GM19351 (cell line): ENCODE measurements around the gene CHST3.

Experiments
- ATAC-seq: cut with Tn5 transposase; IDR thresholded peaks from one replicate; pipeline ENCODE4 v1.9.1; 2021; ENCODE audit warnings: mild to moderate bottlenecking, moderate library complexity; ENCODE audit not compliant: unreplicated experiment

Gene CHST3

DNA sequence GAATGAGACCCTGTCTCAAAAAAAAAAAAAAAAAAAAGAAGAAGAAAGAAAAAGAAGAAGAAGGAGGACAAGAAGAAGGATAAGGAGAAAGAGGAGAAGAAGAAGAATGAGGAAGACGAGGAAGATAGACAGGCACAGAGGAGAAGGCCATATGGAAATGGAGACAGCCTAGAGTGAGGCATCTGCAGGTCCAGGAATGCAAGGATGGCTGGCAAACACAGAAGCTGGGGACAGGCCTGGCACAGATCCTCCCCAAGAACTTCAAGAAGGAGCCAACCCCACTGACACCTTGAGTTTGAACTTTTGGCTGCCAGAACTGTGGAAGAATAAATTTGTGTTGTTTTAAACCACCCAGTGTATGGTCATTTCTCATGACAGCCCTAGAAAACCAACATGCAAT is 85.3 kb downstream of the CHST3 start:
- no peak for ATAC-seq

DNA sequence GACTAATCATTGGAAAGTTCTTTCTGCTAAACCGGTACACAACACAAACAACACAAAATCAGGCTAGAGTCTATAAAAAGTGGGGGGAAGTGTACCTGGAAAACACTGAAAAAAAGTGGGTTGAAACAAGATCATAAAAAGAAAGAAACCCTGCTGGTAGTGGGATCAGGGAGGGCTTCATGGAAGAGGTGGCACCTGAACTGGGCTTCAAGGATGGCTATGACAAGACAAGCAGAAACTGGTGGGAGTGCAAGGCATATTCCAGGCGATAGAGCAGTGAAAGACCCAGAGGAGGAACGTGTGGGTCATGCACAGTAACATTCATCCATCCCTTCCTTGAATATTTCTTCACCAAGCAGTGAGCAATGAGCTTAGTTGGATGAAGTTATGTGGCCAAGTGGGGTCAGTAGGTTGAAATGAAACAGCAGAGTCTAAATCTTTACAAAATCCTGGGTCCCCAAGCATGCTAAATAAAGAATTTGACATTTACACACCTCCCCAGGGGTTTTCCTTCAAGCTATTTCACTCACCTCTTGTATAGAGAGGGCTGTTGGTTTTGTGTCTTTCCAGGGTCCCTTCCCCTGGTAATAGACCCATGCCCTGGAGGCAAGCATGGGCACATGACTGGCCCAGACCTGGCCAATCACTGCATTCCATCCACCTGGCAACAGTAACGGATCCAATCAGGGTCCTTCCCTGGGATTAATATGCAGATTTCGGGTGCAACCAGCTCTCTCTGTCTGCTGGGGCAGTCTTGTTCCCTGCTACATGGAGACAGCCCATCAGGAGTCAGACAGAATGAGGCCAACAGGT is 86.0 kb downstream of the CHST3 start:
- ATAC-seq: no peak

DNA sequence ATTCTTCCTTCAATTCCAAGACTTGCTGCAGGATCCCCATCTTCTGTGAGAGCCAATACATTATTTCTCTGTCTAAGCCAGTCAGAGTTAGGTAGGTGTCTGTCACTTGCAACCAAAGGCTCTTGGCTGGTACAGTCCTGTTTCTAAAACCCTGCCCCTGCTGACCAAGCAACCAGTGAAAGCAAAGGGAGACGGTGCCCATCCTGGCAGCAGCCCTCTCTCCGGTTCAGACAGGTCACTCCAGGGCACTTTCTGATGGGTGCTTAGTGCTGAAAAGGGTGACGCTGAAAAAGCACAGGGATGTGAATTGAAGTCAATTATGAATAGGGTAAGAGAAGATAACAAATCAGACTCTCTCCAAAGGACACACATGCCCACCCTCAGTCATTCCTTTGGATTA is 86.7 kb downstream of the CHST3 start:
- no peak for ATAC-seq

DNA sequence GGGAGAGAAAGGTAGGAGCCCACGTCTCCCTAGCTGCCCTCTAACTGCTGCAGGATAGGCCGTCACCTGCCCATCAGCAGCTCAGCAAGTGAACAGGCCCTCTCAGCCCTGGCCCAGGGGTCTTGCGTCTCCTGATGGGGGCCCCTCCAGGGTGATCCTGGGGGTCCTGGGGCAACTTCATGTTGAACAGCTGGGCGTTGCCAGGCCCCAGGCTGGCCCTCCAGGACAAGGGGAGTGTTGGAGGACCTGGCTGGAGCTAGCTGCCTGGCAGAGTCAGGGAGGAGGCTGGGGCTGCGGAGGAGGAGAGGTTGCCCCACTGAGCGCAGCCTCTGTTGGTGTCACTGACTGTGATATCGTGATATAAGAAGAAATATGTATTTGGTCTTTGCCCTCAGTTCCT is 89.5 kb downstream of the CHST3 start:
- no peak for ATAC-seq

DNA sequence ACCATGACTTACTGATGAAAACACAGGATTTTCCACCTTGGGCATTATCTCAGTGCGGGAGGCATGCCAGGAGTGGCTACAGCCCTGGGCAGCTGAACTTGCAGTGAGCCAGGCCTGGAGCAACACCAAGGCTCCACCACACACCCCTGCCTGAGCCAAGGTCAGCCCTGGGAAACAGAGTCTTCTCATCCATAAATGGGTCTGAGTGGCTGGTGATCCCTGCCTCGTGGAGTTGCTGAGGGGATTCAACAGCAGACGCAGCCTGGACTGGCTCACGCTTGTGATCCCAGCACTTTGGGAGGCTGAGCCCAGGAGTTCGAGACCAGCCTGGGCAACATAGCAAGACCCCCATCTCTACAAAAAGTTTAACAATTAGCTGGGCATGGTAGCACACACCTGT is 91.9 kb downstream of the CHST3 start:
- ATAC-seq: no peak

DNA sequence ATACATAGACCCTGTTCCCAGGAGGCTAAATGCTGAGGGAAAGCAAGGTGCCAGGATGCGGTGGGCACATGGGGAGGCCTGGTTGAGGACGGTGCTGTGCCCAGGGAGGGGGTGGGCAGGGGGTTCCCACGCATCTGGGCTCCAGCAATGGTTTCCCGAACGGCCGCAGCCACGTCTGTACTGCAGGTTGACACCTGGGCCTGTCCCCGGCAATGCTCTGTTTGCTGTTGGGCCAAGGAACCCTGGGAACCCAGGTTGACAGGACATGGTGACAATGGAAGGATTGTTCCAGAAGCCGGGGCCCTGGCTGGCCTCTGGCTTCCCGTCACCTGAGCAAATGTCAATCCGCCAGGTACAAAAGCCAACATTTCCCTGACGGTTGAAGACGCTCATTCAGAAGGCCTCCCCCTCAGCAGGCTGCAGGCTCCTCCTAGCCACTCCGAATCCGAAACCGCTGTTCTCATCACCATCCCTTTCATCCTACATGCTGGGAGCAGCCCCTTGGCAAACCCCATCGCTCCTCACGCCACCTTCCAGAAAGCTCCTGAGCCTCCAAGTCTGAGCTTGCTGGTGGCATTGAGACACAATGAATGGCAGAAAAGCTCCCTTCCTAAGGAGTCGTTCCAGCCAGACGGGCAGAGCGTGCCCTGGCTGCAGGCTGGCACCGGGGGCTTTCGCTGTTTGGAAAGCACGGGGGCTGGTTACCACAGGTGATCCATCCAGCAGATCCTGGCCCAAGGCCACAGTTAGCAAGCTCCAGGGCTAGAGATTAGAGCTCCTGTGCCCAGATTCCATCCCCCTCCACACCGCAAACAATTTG is 92.9 kb downstream of the CHST3 start:
- ATAC-seq: no peak

DNA sequence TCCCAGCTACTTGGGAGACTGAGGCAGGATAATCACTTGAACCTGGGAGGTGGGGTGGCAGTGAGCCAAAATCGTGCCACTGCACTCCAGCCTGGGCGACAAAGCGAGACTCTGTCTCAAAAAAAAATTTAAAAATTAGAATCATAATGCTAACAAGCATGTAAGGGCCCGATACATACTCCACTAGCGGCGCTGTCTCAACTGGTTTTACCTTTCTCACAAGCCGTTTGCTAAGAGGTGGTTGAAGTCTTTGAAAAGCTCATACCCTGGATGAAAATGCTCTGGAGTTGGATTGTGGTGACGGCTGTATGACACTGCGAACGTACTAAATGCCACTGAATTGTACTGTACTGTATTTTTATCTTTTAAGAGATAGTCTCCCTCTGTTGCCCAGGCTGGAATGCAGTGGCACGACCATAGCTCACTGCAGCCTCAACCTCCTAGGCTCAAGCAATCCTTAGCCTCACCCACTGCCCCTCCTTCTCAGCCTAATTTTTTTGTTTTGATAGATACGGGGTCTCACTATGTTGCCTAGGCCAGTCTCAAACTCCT is 94.2 kb downstream of the CHST3 start:
- ATAC-seq: no peak

DNA sequence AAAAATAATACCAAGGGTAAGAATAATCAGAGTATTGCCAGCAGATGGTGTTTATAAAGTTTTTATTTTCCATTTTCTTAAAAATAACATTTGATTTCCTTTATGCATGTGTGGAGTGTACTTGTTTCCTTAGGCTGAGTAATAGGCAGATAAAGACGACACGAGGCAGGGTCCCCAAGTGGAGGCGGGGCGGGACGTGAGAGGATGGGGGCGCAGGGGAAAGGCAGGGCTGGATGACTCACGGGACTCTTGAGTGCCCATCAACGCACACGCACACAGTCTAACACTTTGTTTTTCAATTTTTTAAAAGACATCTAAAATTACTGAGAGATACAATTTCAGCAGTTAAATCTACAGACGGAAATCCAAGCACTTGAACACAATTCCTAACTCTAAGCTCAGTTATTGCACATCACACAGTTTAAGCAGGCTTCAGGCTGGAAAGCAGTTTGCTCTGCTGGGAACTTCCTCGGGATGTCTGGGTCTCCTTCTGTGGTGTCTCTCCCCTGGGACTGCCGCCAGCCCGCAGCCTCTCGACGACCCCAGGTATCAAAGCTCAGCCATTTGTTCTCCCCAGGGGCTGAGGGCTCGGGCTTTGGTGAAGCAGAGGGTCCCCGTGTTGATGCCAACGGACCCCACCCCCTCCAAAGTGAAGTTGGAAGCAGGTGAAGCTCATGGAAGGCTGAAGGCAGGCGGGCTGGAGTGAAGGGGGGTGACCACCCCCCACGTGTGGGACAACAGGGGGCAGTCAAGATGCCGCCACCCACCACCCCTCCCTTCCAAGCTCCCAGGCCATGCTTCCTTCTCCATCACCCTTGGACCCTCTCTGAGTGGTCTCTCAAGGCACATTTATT is 95.0 kb downstream of the CHST3 start:
- no peak for ATAC-seq

DNA sequence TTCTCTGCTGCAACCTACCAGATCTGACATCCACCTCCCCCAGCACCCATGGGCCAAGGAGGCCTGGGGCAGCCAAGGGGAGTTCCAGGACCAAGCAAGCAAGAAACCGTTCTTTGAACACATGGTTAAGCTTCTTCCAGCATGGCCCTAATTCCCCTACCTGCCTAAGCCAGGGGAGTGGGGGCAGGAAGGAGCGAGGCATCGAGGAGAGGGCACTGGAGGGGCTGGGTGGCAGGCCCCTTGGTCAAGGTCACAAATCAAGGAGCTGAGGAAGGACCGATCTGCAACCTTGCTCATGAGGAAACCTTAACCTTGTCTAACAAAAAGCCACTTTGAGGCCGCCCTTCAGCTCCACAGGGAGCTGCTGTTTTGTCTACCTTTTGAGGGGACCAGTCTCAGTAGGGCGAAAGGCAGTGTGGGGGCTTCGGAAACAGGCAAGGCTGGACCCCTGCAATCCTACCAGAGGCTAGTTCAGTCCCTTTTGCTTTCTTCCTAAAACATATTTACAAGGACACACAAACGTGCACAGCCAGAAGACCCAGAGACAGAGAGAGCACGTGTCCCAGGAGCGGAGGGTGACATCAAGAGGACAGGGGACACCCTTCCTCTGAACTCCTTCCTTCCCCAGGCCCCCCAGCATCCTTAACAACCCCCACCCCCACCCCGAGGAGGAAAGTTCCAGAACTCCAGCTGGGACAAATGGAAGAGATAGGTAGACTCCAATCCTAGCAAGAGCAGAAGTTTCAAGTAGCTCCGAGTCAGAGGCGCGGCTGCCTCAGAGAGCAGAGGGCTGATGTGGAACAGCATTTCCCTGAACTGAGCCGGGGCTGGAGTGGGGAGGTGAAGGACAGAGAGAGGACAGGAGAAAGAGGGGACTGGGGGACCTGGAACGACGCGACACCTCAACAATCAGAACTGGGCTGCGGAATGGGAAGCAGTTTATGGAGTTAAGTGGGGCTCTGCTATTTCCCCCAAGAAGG is 95.9 kb downstream of the CHST3 start:
- no peak for ATAC-seq

DNA sequence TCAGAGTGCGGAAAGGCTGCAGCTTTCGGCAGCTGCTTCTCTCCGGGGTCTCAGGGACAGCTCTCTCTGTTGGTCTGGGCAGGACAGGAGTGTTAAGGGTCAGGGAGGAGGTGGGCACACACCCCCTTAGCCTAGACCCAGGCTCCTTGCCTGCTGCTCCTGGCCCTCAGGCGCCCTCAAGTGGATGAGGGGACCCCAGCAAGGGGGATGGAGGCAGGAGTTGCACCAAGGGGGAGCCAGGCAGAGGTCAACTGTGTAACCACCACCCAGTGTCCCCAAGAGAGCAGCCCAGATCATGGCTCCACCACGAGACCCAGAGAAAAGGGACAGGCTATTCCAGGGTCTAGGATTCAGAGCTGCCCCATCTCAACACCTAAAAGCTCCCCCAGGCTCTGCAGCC is 97.3 kb downstream of the CHST3 start:
- no peak for ATAC-seq

DNA sequence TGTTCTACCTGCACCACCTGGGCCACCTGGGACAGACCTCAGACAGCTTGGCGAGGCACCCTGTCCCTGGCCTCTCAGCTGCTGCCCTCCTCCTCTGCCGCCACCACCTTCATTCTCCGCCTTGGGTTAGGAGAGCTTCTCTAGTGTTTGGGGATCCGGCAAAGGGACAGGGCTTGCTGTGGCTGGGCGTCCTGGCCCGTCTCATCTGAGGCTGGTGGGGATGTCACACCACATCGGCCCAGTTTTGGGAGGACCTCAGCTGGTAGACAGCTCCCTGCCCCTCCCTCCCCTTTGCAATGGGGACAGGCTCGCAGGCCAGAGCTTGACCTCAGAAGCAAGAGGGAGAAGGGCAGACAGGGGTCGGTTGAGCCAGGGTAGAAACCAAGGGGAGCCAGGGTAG is 97.7 kb downstream of the CHST3 start:
- ATAC-seq: no peak

DNA sequence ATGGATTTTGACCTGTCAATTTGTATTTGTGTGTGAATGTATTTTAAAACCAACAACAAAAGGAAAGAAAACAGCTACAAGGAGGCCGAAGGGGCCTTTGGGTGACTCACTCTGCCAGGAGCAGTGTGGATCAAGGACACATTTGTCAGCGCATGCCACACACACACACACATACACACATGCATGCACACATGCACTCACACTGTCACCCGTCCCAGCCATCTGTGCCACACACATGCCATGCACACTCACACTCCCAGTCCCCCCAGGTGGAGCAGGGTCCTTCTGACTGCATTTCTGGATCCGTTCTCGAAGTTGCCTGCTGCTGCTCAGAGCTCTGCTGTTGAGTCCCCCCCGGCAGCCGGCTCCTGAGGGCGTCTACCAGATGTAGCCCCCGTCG is 98.2 kb downstream of the CHST3 start:
- ATAC-seq: no peak
